GM19239 (cell line): ENCODE results near the gene C10orf67.

Experiments
- DNase-seq: peaks from one replicate; pipeline ENCODE4 v3.0.0; 2011; ENCODE audit warnings: low spot score; ENCODE audit not compliant: insufficient read length
- FAIRE-seq: peaks from 2 replicates; lab custom pipeline; 2011; peaks lifted over from hg19 to GRCh38; lab: Jason Lieb, UNC

Gene C10orf67

DNA sequence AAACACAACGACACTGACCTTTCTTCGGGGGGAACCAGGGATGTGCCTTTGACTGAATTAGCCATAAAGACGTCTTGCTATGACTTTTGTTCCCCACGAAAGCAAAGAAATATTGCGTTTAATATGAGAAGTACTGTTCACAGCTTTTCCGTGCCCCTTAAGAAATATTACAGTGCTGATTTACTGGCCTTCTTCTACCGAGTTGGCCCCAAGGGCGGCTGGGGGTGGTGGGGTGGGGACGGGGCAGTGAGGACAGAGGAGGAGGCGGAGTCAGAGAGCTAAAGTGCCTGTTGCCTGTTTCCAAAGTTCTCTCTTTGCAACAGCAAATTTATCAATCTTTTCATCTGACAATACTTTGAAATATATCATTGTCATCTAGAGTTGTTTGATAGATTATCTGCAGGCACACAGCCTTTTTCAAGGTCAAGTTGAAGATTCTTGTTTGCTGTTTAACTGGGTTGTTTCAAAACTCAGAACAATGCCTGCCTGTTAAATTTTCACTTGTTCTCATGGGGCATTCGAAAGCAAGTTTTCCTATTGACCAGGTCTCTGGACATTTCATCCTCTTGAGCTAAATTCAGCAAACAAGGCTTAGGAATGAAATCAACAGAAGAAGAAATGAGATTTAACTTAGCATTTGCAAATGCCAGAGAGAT, 143.5 kb downstream of the C10orf67 start:
- DNase-seq, result no peak
- no peak for FAIRE-seq

DNA sequence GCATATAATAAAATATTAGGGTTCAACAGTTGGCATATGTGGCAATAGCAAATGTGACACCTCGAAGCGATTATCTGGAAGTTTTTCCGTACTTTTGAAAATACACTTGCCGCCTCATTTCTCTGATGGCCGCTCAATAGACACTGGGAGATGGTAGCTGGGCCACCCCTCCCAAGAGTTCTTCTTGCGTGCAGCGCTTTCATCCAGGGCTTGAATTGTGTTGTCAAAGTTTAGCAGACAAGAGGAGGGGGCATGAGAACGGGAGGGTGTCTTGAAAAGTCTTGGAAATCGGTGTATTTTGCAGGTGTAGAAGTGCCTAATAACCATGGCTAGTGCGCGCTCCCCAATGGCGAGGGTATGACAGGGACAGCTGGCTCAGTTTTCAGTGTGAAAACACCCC, 144.0 kb downstream of the C10orf67 start:
- FAIRE-seq, result no peak

DNA sequence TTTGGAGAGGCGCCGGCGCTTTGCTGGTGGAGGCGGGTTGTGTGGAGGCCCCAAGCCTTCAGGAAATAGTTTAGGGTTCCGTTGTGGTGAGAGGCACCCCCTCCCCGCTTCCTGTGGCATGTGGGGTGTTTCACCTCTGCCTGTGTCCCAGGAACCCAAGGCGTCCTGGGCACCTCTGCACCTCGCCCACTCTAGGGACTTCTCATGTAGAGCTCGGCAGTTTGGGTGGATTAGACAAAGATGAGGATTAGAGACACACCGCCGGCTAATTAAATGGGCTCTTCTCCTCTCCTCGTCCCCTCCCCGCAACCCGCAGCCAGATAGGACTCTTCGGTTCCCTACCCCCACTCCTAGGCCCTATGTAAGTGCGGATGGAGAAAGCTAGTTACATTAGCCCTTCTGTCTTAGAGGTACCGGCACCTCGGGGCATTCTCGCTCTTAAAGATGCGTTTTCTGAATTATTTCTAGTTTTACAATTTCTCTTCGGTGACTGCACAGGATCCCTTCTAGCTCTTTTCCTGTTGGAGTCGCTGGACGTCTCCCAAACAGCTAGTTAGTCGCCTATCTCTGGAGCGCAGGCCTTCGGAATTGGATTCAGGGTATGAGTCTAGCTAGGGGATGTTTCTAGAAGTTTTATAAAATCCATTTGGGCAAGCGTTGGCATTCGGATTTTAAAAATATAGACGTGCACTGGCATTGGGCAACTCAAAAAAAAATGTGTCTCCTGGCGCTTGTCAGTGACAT, 144.7 kb downstream of the C10orf67 start:
- FAIRE-seq (no peak), DNase-seq (no peak)

More for the DNA sequence above, 144.0 kb downstream of the C10orf67 start:
- DNase-seq, result no peak

DNA sequence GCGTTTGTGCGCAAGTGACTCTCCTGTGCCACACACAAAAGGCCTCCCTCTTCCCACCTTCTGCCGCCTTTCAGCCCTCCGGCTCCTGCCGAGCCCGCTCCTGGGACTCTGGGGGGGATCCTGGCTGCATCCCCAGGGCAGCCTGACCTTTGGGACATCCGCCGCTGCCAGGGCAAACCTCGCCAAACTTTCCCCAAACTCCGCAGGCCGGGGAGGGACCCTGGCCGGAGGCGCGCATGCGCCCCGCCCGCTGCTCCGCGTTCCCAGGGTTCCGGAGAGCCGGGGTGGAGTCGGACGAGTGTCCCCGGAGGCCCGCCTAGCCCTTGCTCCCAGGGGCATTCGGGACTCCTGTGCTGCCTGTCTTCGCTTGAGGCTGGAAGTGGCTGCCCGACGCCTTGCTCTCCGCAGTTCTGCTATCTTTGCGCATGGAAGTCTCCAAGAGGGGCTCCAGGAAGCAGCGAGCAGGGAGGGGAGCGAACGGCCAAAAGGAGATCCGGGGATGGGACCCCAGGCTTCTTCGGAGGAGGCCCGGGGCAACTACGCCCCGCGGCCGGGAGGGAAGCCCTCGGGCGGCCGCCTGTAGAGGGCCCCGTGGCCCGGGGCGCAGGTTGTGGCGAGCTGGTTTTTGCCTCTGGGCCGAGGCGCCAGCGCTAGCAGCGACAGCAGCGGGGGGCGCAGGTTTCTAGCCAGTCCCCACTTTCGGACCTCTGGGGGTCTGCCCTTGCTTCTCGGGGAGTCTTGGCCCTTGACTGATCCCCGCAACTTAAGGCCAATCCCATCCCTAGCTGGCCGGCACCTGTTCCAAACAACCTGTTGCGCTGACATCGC, 145.4 kb downstream of the C10orf67 start:
- no peak for FAIRE-seq
- DNase-seq, result no peak

DNA sequence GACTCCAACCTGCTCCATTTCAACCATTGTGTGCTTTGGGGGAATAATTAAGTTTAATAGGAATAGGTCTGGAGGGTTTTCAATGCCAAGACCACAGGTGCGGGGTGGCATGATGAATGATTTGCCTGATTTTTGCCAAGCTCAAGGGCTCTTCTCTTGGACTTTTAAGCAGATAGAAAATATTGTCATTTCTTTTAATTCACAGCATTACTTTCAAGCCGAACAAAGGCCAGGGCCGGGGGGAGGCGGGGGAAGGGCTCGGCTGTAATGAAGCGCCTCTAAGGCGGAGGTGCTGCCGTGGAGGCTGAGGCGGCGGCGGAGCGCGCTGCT, 146.0 kb downstream of the C10orf67 start:
- no peak for DNase-seq
- FAIRE-seq, result no peak

DNA sequence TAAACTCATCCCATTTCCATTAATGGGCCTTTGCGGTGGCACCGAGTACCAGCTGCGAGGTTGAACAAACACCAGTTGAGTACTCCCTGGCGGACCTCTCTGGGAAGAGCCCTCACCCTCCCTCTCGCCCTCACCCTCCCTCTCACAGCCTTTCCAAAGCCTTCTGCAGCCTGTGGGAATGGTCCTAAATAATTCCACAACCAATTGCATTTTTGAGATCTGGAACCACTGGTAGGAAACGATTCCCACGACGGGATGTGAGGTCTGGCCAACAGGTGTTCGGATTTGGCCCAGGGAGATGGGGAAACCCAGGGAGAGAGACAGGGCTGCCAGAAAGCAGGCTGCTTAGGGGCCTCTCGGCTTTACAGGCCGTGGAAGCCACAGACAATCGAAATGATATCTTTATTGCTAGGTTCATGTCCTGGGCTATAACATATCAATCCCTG, 147.2 kb downstream of the C10orf67 start:
- DNase-seq, result no peak
- no peak for FAIRE-seq

DNA sequence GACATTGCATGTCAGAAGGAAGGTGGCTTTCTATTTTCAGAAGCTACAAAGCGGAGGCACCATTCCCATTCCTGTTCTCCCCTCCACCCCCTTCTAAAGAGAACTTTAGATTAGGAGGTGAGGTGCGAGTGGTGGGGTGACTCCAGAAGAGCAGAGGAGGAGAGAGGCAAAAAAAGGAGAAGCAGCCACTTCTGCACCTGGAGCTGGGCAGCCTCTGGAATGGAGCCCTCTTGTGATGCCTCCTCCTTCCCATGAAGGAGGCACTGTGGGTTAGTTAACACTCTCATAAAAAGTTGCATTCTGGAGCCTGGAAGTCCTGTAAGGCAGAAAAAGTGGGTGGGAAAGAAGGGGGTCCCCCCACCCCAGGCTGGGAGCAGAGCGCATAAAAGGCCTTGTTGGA, 147.7 kb downstream of the C10orf67 start:
- FAIRE-seq (no peak), DNase-seq (no peak)

DNA sequence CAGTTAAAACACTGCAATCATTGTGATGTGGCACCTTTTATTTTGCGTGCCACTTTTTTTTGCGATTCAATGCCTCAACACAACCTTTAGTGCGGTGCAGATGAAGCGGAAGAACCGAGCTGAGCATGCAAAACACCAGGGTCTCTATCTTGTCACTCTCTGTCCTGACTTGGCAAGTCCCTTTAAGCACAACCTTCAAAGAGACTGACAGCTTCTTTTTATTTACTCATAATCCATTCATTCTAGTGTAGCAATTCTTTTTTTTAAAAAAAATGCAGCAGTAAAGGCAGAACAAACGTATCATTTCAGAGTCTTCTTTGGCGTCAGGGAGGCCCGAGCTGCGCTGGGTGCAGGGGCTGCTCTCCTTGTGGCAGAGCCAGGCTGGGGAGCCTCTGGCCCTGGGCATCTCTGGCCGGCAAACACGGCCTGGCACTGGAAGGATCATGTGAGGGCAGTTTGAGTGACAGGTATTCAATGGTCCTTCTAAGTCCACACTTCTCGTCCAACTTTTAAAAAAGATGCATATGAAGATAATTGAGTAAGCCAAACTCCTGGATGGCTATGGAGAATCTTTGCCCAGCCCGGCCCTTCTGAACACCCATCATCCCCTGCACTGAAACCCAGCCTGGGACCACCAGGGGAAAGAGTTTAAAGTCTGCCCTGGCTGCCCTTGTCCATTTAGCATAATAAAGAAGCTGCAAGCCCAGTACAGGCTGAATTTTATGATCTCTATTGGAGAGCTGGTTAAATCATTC, 148.6 kb downstream of the C10orf67 start:
- no peak for DNase-seq
- FAIRE-seq, result no peak

DNA sequence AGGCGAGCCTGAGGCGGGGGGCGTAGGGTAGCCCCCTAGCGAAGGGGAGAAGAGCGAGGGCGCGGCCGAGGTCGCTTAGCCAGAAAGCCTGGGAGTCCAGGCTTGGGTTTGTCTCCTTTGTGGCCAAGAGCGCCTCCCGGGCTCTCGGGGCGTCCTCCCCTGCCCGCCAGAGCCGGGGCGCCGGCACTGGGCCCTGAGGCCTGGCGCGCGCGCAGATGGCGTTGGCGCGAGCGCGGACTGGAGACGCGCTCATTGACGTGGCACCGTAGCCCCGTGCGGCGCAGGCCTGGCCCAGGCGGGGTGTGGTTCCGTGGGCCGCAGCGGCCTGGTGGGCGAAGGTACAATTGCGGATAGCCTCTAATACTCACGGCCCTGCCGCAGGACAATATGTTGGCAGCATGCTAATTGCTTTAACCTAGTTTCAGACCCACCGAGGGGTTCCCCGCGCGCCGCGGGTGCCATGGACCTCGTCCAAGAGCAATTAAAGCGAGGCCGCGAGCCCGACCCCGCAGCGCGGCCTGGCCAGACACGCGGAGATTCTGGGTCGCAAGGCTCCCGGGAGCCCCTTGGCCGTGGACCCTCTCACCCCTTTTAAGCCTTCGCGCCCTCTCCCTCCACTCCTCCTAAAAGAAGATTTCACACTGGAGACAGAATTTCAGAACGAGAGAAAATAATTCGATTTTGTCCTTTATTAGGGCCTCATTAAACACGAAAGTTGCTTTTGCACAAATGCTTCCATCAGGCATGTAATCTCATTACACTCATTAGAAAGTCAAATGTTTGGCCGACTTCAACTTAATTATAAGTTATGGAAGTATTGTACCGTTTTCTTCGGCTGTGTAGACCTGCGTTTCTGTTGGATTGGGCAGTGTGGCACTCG, 149.4 kb downstream of the C10orf67 start:
- FAIRE-seq (no peak), DNase-seq (no peak)

DNA sequence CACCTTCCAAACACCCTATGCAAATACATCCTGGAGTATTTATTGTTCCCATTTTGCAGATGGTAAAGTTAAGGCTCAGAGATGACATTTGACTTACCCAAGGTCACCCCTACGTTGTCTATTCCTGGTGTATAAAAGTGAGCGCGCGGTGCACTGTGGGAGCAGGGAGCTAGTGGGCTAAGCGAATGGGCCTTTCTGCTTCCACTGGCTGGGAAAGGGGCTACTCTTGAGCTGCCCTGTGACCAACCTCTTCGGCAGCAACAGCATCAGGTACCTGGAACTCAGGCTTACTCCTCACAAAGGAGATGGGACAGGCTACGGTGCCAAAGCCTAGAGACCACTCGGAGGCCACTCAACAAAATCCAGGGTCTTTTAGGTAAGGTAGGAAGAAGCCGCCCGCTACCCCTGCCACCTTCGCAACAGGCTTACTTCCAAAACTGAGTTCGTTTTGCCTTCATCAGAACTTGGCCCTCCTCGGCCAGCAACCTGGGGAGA, 150.1 kb downstream of the C10orf67 start:
- no peak for FAIRE-seq
- no peak for DNase-seq

DNA sequence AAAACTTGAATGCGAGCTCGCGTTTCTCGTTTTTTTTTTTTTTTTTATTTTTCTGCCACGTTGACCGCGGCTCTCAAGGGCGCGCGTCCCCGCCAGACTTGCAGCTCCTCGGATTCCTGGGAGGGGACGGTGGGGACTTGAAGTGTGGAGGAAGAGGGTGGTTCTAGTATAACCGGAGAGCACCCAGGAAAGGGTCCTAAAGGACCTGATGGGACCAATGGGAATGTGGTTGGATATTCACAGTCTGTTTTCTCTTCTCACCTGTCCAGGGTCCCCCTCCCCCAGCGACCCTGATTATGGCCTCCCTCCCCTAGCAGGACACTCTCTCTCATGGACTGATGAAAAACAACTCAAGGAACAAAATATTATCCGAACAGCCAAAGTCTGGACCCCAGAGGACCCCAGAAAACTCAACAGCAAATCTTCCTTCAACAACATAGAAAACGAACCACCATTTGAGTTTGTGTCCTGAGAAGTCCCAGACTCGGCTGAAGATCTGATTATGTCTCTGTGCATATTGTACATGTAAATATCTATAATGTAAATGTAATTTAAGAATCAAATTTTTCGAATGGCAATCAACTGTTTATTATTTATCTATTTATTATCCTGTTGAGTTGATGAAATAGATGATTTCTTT, 151.0 kb downstream of the C10orf67 start:
- DNase-seq, result no peak

DNA sequence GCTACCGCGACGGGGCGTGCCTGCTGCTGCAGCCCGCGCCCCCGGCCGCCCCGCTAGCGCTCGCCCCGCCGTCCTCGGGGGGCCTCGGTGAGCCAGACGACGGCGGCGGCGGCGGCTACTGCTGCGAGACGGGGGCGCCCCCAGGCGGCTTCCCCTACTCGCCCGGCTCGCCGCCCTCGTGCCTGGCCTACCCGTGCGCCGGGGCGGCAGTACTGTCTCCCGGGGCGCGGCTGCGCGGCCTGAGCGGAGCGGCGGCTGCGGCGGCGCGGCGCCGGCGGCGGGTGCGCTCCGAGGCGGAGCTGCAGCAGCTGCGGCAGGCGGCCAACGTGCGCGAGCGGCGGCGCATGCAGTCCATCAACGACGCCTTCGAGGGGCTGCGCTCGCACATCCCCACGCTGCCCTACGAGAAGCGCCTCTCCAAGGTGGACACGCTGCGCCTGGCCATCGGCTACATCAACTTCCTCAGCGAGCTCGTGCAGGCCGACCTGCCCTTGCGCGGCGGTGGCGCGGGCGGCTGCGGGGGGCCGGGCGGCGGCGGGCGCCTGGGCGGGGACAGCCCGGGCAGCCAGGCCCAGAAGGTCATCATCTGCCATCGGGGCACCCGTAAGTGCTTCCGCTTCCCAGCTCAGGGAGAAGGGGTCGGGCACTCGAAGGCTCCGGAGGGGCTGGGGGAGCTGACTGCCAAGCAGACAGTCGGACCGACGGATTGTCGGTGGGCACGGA, 151.7 kb downstream of the C10orf67 start:
- no peak for FAIRE-seq

More for the DNA sequence above, 151.0 kb downstream of the C10orf67 start:
- no peak for FAIRE-seq

DNA sequence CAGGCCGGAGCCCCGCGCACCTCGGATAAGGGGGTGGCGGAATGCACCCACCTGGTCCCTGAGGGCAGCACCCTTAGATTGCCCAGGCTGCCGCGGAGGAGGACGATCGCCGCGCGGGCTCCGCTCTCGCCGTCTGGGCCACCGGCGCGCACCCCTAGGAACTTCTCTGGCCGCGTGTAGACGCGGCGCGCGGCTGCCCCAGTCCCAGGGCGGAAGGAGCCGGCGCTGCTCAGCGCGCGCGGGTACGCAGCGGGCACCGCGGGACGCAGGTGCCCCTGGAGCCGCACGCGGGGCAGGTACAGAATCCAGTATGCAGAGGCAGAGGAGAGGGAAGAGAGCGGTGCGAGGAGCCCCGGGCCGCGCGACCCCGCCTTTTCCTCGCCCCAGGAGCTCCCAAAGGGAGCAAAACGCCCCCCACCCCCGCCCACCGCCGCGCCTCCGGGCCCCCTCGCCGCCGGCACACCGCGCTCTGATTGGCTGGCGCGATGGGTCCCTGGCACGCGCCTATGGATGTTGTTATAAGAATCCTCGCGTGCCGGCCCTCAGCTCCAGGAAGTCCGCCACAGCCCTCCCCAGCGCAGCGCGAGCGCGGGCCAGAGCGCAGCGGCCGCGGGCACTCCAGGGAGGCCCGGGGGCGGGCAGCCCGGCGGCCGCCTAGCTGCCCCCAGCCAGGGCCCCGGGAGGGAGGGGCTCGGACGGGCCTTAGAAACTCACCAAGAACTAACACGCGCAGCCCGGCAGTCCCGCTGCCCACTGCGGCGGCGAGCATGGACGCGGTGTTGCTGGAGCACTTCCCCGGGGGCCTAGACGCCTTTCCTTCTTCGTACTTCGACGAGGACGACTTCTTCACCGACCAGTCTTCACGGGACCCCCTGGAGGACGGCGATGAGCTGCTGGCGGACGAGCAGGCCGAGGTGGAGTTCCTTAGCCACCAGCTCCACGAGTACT, 152.6 kb downstream of the C10orf67 start, which contains the start of gene PTF1A:
Gene PTF1A (plus strand): TSS at position 549 of the 948 bp plus-strand sequence. CDS start 219 bp downstream, at position 768.
- FAIRE-seq (no peak), DNase-seq (no peak)

More for the DNA sequence above, 151.7 kb downstream of the C10orf67 start:
- no peak for DNase-seq

DNA sequence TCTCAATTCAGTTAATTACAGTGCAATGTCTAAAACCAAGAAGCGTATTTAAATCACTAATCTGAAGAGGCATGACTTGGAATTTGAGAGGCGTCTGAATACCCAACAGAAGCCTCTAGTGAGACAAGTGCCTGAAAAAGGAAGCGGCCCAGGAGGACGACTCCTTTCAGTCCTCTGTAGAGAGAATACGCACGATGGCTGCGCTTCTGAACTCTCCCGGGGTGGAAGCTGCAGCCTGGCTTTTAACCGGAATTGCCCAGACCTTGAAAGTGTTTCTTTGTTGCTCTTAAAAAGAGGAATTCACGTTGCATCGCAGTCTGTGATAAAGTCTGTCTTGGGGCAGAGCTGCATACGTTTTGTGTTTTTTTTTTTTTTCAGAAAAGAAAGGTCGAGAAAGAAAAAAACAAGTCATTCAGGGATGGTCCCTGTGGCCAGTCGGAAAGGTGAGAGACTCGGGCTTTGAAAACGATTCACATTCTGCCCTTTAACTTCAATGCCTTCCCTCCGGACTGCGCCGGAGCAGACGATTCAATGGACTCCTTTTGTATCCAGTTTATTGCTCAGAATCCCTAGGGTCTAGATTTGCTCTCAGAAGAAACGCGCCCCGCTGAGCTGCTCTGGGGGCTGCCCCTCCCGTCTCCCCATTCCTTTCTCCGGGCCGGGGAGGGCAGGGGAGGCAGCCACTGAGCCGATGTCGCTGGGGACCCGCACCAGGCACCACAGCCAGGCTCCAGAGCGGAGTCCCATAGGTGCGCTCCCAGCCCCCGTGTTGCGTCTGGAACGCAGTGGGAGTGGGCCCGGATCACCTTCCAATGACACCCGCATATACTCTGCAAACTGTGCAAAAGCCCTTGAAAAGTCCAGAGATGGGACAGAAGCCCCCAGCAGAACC, 153.5 kb downstream of the C10orf67 start:
- no peak for DNase-seq
- FAIRE-seq, result no peak

DNA sequence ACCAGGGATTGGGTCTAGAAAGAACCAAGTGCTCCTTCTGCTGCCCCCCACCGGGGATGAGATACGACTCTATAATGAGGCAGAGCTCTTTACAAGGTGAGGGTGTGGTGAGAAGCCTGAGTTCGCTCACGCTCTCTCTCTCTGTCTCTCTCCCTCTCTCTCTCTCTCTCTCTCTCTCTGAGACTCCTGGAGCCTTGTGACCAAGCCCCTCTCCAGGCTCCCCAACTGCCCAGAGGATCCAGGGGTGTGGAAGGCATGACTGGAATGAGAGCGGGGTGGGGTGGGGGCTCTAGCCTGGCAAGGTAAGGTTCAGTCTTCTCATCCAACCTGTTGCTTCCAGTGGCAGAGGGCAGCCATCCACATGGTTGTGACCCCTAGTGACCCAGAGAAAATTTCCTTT, 155.6 kb downstream of the C10orf67 start:
- FAIRE-seq, result no peak
- DNase-seq, result no peak

DNA sequence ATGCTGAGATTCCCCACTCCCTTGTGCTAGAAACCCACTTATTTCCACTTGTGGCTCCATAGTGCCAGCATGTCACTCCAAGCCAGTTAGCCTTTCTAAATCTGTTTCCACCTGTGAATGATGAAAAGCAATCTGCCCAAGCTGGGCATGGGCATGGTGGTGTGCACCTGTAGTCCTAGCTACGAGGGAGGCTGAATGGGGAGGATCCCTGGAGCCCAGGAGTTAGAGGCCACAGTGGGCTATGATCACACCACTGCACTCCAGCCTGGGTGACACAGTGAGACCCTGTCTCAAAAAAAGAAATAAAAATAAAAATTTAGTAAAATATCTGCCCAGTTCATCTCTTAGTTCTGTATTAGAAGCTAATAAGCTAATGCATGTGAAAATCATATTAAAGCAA, 157.4 kb downstream of the C10orf67 start:
- DNase-seq, result no peak
- FAIRE-seq, result no peak
